GM21390 (cell line): Measurements from ENCODE around the gene DNAAF9.
"Not testable (repeated sequence)": the region's sequence is repeated elsewhere in the genome, so short reads cannot be mapped to it uniquely, and the experiment has no call there.

Experiments used
- ATAC-seq: cut with Tn5 transposase; IDR thresholded peaks from one replicate; pipeline ENCODE4 v1.9.1; 2021; ENCODE audit not compliant: unreplicated experiment

DNAAF9 gene

DNA sequence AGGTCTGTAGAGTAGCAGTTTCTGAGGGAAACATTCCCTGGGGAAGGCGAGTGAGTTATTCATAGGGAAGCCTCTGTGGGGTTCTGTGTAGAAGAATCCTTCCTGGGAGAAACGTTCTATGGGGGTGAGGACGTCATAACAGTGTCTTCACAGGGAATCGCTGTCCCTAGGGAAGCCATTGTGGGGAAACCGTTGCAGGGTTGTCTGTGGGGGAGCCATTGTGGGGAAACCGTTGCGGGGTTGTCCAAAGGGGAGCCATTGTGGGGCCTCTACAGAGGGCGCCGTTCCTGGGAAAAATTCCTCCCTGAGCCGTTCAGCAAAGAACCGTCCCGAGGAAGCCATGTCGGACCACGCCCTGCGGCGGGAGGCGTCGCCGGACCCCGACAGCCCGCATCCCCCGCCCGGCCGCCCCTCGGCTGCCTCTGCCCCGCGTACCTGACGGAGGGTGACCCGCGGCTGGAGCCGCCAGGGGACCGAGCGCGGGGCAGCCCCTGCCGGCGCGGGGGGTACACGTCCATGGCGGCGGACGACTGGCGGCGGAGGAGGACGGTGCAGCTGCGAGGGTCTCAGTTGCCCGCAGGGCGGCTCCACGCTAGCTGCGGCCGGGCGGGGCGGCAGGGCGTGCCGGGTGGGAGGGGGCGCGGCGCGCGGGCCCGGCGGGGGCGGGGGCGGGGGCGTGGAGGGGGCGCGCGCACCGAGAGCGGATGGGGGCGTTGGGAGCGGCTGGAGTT is at the start of gene DNAAF9:
TSS of gene DNAAF9 (minus strand) at position 630 of the 731 bp plus-strand sequence. CDS start at position 518, 112 bp downstream.
- peak; percentile 35 for ATAC-seq

DNA sequence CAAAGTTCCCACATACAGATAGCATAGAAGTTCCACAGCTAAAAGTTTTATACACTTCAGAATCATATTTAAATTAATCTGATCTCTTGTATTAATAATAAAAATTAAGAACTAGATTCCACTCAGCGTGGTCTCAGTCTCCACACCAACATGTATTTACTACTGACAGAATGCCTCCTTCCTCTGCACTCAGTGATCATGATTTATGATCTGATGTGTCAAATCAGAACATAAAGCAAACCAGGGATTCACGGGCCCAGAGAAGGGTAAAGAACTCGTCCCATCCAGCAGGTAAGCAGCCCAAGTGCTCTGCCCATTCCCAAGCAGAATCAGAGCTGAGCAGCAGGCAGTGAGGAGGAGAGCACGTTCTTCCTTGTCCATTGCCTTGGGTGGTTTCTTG is 49.2 kb upstream of the DNAAF9 start:
- ATAC-seq: no peak

DNA sequence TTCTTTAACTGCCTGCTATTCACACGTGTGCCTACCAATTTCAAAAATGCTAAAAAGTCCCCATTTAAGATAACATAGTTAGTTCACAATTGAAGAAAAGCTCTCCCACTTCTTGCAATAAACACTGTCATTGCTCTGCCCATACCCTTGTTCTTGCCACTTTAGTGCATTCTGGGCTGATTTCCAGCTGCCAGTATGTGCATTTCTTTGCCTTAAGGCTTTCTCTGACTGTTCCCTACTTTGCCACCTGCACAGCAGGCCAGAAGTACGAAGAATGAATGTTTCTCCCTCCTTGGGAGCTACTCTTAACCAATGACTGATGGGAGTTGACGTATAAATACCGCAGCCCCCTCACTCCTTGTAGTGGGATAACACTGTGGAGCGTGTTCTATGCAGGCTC is 47.4 kb upstream of the DNAAF9 start:
- no peak for ATAC-seq

DNA sequence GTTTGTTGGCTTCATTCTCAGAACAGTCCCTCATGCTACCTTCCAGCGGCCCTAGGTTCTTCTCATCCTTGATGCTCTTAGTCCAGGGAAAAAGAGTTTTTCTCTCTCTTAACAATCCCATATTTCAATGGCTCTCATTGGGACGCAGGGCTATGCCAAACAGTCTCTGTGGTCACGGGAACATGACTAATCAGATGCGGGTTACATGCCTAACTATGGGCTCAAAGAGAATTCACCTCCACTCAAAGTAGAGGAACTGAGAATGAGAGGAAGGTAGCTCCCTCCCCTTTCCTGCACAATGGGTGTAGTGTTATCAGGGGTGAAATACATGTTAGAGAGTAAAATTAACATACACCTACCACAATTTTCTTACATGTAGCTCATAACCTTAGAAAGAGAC is 45.2 kb upstream of the DNAAF9 start:
- no peak for ATAC-seq

DNA sequence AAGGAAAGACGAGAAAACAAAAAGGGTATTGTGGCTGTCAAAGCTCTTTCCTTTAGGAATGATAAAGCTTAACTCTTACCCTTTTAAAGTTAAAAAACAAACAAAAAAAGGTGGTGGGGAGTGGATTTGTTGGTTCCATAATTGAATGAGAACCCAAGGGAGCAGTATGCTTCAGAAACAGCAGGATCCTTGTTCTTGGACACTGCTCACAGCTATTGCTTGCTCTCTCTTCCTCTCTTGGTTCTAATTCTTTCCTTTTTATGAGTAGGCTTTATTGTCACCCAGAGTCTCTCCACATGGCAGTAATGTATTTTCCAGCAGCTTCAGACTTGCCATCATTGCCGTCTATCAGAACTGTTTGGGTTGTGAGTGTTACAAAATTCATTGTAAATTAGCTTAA is 44.7 kb upstream of the DNAAF9 start:
- ATAC-seq: no peak

DNA sequence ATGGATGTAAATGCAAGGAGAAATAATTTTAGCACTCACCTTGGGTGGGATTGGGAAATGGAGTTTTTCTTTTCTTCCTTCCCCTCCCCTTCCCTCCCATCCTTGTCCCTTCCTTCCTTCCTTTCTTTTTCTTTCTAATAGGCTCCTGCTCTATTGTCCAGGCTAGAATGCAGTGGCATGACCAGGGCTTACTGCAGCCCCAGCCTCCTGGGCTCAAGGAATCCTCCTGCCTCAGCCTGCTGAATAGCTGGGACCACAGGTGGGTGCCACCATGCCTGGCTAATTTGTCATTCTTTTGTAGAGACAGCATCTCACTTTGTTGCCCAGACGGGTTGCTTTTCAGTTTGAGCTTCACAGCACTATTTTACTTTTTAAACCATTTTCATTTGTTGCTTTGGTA is 41.9 kb upstream of the DNAAF9 start:
- ATAC-seq: no peak

DNA sequence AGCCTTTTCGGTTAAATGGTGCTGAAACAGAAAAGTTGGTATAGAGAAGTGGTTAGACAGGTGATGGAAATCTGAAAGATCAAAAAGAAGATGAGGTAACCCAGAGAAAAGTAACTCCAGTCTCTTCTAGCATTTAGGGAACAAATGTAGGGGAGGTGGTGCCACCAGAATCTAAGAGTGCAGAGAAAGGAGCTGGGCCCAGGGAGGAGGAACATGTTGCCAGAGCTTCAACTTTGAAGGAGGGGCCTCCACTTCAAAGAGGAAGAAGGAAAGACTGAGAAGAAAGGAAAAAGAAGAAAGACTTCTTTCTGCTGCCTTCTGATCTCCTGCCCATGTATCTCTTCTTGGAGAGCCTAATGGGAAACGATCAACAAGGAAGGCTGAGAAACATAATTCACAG is 39.9 kb upstream of the DNAAF9 start:
- no peak for ATAC-seq

DNA sequence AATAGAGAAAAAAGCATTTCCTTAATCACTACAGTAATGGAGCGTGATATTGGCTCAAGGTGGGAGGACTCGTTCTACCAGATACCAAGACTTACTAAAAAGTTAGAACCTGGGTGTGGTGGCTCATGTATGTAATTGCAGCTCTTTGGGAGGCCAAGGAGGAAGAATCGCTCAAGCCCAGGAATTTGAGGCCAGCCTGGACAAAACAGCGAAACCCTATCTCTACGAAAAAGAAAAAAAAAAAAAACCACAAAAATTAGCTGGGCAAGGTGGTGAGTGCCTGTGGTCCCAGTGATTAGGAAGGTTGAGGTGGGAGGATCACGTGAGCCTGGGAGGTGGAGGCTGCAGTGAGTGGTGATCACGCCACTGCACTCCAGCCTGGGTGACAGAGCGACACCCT is 39.3 kb upstream of the DNAAF9 start:
- ATAC-seq: no peak

DNA sequence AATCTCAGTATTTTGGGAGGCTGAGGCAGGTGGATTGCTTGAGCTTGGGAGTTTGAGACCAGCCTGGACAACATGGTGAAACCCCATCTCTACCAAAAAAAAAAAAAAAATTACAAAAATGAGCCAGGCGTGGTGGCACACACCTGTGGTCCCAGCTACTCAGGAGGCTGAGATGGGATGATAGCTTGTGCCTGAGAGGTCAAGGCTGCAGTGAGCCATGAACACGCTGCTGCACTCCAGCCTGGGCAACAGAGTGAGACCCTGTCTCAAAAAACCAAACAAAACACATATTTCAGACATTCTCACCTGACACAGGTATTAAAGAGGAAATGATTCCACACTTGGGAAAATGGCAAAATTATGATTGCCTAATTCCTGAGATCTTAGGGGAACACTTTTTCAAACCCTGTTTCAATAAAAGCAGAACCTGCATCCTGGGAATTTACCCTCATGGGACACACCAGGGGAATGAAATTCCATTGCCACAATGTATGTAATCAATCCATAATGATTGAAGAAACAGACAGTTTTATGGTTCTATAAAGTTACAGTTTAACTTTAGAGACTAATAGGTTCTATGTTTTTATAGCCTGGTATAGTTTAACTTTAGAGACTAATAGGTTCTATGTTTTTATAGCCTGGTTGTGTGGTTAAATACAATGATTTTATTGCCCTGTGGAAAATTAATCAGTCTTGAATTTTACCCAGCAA is 29.6 kb upstream of the DNAAF9 start:
- no peak for ATAC-seq

DNA sequence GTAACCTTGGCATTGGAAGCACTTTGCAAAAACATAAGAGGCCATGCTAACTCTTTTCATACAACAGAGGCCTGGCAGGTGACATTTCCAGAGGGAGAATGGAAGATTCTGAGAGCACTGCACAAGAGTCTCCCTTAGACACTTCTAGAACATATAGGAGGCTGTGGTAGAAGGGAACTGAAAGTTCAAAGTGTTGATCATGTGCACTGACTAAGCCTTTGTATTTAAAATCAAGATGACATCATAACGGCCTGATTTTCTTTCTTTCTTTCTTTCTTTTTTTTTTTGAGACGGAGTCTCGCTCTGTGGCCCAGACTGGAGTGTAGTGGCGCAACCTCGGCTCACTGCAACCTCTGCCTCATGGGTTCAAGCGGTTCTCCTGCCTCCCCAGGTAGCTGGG is 26.8 kb upstream of the DNAAF9 start:
- no peak for ATAC-seq

DNA sequence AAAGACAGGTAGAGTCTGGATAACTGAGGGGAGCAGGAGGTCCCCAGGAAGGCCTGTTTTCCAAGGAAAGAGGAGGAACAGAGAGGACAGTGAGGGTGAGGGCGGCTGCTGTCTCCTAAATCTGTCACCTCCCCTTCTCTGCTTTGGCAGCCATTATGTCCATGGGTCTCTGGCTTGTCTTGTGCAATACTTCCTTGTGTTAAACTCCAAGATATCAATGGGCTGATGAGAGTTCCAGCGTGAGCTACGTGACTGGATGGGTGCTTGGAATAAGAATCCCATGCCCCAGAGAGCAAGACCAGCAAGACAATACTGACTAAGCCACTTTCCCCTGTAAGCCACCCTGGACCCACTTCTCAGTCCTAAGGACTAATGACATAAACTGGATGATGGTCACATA is 26.3 kb upstream of the DNAAF9 start:
- ATAC-seq: no peak

DNA sequence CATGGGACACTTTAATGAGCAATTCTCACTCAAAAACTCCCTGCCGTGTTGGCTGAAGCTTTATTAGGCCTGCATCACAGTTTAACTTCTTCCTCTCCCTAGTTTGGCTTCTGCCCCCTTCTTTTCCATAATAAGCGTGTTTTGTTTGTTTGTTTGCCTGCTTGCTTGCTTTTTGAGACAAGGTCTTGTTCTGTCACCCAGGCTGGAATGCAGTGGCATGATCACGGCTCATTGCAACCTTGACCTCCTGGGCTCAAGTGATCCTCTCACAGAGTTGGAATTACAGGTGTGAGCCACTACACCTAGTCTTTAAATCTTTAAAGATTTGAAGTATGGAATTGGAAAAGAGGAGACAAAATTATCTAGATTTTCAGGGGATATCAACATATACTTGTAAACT is 25.4 kb upstream of the DNAAF9 start:
- ATAC-seq: no peak

DNA sequence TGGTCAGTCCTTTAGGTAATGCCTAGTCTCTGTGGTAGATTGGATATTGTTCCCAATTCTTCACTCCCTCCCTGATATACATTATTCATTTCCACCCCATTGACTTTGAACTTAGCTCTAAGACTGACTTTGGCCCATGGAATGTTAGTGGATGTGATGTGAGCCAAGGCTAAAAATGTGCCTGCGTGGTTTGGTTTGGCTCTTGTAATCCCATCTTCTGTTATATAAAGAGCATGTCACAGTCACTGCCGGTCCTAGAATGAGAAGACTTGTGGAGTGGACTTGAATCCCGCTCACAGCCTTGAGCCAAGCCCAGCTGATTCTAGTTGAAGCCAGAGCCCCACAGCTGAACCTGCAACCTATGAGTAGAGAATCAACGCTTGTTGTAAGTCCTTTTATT is 23.6 kb upstream of the DNAAF9 start:
- ATAC-seq: no peak

DNA sequence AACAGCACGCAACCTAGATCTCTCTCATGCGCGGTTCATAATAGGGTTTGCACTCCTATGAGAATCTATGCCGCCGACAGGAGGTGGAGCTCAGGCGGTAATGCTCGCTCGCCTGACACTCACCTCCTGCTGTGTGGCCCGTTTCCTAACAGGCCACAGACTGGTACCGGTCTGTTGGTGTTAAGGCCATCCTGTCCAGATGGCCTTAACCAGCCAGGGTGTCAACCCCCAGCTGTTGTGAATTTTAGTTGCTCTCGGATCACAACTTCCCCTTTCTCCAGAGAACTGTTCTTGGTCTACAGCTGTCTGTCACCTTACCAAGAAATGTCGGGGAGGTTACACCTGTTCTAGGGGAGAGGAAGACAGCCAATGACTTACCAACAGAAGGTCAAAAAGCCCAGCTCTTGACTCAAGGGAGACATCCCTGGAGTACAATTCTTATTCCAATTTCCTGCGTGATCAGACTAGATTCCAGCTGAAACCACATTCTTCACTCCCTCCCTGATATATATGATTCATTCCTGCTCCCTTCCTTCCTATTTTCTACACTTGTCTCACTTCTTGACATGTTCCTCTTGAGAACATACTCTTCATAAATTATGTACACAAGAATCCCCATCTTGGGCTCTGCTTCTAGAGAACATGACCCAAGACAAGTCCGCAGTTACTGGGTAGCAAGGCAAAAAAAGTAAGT is 23.1 kb upstream of the DNAAF9 start:
- ATAC-seq: peak; percentile 76

DNA sequence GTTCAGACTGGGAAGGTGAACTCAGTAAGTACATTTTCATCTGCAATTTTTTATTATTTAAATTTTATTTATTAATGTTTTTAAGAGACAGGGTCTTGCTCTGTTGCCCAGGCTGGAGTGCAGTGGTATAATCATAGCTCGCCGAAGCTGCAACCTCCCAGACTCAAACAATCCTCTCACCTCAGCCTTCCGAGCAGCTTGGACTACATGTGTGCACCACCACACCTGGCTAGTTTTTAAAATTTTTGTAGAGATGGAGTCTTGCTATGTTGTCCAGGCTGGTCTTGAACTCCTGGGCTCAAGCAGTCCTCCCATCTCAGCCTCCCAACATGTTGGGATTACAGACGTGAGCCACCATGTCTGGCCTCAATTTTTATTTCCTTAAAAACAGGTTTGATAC is 19.3 kb upstream of the DNAAF9 start:
- not testable (repeated sequence) for ATAC-seq

DNA sequence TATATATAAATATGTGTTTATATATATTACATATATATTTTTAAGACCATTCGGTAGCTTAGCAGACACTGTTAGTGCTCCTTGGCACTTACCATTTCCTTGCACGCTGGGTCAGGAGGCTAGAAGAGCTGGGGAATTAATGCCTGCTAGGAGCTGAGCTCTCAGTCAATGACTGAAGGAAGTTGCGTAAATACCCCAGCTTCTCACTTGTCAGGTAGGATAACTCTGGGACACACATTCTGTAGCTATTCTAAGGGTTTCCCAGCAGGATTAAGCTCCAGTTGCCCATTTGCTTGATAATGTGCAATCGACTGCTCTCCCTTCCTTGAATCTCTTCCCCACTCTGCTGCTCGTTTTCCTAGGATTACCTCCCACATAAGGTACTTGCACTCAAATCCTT is 15.7 kb upstream of the DNAAF9 start:
- ATAC-seq: no peak

DNA sequence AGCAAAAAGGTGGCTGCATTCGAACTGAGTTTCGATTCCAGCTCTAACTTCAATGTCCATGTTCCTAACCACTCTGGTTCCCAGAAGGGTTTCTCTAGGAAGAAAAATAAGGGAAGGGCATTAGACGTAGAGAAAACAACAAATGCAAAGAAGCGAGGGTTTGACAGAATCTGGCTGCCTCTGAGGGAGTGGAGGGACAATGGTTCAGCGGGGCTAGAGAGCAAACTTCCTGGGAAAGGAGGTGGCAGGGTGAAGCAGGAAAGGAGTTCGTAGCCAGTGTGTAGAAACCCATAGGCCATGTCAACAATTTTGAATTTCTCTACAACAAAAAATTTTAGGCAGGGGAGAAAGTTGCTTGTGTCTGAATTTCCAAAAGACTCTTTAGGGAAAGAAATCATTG is 14.5 kb upstream of the DNAAF9 start:
- ATAC-seq: no peak

DNA sequence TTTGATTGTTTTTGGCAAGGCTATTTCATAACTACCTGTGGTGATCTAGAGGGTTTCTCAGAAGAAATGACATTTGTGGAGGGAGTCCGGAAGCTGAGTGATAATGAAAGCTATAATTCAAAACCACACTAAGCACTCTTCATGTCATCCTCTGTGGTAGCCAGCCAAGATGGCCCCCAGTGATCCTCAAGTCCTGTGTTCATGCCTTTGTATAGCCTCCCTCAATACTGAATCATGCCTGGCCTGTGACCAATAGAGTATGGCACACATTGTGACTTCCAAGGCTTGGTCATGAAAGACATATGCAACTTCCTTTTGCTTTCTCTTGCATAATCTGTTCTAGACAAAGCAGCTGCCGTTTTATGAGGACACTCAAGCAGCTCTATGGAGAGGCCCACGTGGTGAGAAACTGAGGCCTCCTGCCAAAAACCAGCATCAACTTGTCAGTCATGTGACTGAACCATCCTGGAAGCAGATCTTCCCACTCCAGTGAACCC is 12.8 kb upstream of the DNAAF9 start:
- ATAC-seq: peak; percentile 95

DNA sequence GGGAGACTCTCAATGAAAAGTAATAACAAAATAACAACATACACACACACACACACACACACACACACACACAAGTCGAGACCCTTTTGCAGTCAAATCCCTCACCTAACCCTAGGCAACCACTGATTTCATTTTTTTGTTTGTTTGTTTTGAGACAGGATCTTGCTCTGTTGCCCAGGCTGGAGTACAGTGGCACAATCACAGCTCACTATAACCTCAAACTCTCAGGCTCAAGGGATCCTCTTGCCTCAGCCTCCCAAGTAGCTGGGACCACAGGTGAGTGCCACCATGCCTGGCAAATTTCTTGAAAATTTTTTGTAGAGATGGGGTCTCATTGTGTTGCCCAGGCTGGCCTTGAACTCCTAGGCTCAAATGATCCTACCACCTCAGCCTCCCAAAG is 10.7 kb upstream of the DNAAF9 start:
- not testable (repeated sequence) for ATAC-seq

DNA sequence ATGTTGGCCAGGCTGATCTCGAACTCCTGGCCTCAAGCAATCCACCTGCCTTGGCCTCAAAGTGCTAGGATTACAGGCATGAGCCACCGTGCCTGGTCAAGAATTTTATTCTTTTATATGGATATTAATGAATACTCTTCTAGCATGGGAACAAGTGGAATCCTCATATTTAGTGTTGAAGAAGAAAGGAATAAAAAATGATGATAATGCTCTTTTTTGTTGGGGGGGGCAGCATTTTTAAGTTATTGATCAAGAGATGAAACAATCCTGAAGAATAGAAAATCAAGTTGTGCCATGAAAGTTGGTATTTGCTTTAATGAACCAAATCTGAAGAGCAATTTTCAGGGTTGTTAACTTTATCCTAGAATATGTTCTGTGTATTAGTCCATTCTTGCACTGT is 6.7 kb upstream of the DNAAF9 start:
- ATAC-seq: no peak

DNA sequence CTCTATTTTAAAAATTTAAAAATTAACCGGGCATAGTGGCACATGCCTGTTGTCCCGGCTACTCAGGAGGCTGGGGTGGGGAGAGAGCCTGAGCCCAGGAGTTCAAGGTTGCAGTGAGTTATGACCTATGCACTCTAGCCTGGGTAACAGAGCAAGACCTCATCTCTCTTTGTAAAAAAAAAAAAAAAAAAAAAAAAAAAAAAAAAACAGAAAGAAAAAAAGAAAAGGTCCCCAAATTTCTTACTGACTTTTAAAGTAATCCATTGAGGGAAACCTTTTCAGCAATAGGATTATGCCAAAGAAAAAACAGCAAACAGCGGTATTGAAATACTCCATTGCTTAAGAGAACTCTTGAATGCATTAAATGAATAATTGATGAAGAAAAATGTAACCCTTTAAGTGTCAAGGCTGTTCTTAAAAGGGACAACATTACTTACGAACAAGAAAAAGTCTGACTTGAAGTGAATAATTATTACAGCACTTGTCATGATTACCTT is 6.0 kb upstream of the DNAAF9 start:
- ATAC-seq: no peak
